B cell (primary cell): ENCODE measurements around the gene PEX10. TPM values are rescaled to one million over a fixed set of nuclear protein-coding genes. Genes with fewer than 3 reads are reported as not detected.

ENCODE experiments used
- ATAC-seq: fragments of 200-7000 bp; cut with Tn5 transposase; one replicate; pipeline ENCODE4 v1.10.0; 2021; ENCODE audit warnings: low read depth, mild to moderate bottlenecking, moderate number of reproducible peaks, moderate library complexity
- CTCF ChIA-PET: fragments of 350-600 bp; sonication (Branson Sonifier 250); formaldehyde crosslinking; loops from one replicate; lab custom pipeline; 2021; ENCODE audit warnings: antibody characterized with exemption, inconsistent platforms; lab: Charles Lee
- POLR2A ChIA-PET: fragments of 350-600 bp; sonication (Branson Sonifier 250); formaldehyde crosslinking; loops from one replicate; lab custom pipeline; 2021; ENCODE audit warnings: antibody characterized with exemption; lab: Charles Lee
- DNase-seq: peaks from one replicate; pipeline ENCODE4 v3.0.0; 2013
- H2AFZ ChIP-seq: 2 replicates; pipeline ENCODE4 v1.6.1; 2012; ENCODE audit warnings: mild to moderate bottlenecking, low read depth, low read length; ENCODE audit not compliant: insufficient read depth, poor library complexity, severe bottlenecking
- H3K27ac ChIP-seq, 2 donors: 1 replicate in 1 of 2; 2 replicates in 1 of 2; pipeline ENCODE4 v1.5.1; 2012 to 2013; ENCODE audit warnings: low read length in 2 of 2, mild to moderate bottlenecking in 2 of 2, moderate library complexity in 1 of 2
- H3K27me3 ChIP-seq, 4 experiments: fragments of 200-600 bp in 1 of 4; sonication (generic) in 1 of 4; replicated peaks in 1 of 4; 1 replicate in 2 of 4; 2 replicates in 2 of 4; pipeline versions ENCODE4 v1.6.1 to v1.7.0; 2013 to 2016; ENCODE audit warnings: low read length in 3 of 4, mild to moderate bottlenecking in 2 of 4, mixed read lengths in 1 of 4, moderate library complexity in 1 of 4; ENCODE audit not compliant: insufficient read depth in 4 of 4, control insufficient read depth in 3 of 4; ENCODE audit errors: control extremely low read depth in 1 of 4
- H3K36me3 ChIP-seq, 2 experiments: replicated peaks in 1 of 2; 1 replicate in 1 of 2; 2 replicates in 1 of 2; pipeline versions ENCODE4 v1.6.1 to v1.7.1; 2013; ENCODE audit warnings: low read length in 1 of 2; ENCODE audit not compliant: insufficient read depth in 2 of 2, control insufficient read depth in 1 of 2; ENCODE audit errors: control extremely low read depth in 1 of 2, extremely low read depth in 1 of 2
- H3K4me1 ChIP-seq, 2 donors: fragments of 200-600 bp in 1 of 2; sonication (generic) in 1 of 2; 1 replicate in 1 of 2; 2 replicates in 1 of 2; pipeline versions ENCODE4 v1.5.1 to v1.6.1; 2013 to 2017; ENCODE audit warnings: low read length in 2 of 2; ENCODE audit not compliant: control insufficient read depth in 2 of 2, insufficient read depth in 2 of 2
- H3K4me2 ChIP-seq: replicated peaks from 2 replicates; pipeline ENCODE3; 2012; ENCODE audit warnings: mild to moderate bottlenecking, low read depth, low read length; ENCODE audit not compliant: poor library complexity, severe bottlenecking
- H3K4me3 ChIP-seq, 5 experiments: fragments of 200-600 bp in 1 of 5; sonication (generic) in 1 of 5; 1 replicate in 3 of 5; 2 replicates in 2 of 5; pipeline versions ENCODE4 v1.5.1 to v1.7.0; 2011 to 2016; ENCODE audit warnings: low read length in 4 of 5, mild to moderate bottlenecking in 4 of 5, low read depth in 2 of 5, control low read depth in 1 of 5, moderate library complexity in 1 of 5; ENCODE audit not compliant: insufficient read depth in 1 of 5; ENCODE audit errors: control extremely low read depth in 1 of 5, extremely low read depth in 1 of 5
- H3K79me2 ChIP-seq: fragments of 200-600 bp; sonication (generic); one replicate; pipeline ENCODE4 v1.6.0; 2016; ENCODE audit warnings: low read length; ENCODE audit not compliant: control insufficient read depth, insufficient read depth
- H3K9ac ChIP-seq: fragments of 200-600 bp; sonication (generic); 2 replicates; pipeline ENCODE4 v1.6.1; 2017; ENCODE audit warnings: mild to moderate bottlenecking, low read length, moderate library complexity
- H3K9me3 ChIP-seq, 3 donors: one replicate each; pipeline versions ENCODE4 v1.6.1 to v1.7.1; 2013; ENCODE audit warnings: low read length in 2 of 3; ENCODE audit not compliant: control insufficient read depth in 2 of 3, insufficient read depth in 1 of 3; ENCODE audit errors: control extremely low read depth in 1 of 3
- H4K20me1 ChIP-seq: 2 replicates; pipeline ENCODE4 v1.6.0; 2012; ENCODE audit warnings: mild to moderate bottlenecking, low read length; ENCODE audit not compliant: insufficient read depth, control insufficient read depth, poor library complexity, severe bottlenecking
- H3K27ac Mint-ChIP-seq: one replicate; pipeline ENCODE4 v1.8.0; 2021; ENCODE audit warnings: mixed read lengths
- H3K27me3 Mint-ChIP-seq: one replicate; pipeline ENCODE4 v1.8.0; 2021; ENCODE audit warnings: mixed read lengths
- H3K4me1 Mint-ChIP-seq: one replicate; pipeline ENCODE4 v1.8.0; 2021; ENCODE audit warnings: mixed read lengths
- H3K4me3 Mint-ChIP-seq: one replicate; pipeline ENCODE4 v1.8.0; 2021; ENCODE audit warnings: mixed read lengths
- H3K9me3 Mint-ChIP-seq: one replicate; pipeline ENCODE4 v1.8.0; 2022; ENCODE audit warnings: mixed read lengths; ENCODE audit not compliant: insufficient read depth
- CTCF ChIP-seq: fragments of 200-600 bp; IDR thresholded peaks from one replicate; pipeline ENCODE4 v1.8.0; 2022; ENCODE audit warnings: antibody characterized with exemption, mild to moderate bottlenecking
- EZH2 ChIP-seq: IDR thresholded peaks from 2 replicates; pipeline ENCODE4 v1.6.1; 2012; ENCODE audit warnings: borderline replicate concordance, low read depth, mild to moderate bottlenecking, moderate library complexity, low read length; ENCODE audit not compliant: insufficient read depth, poor library complexity, severe bottlenecking
- WGBS: methylation state at CpG from one replicate; pipeline ENCODE4 v1.1.5; 2013; ENCODE audit warnings: missing lambda C conversion rate; ENCODE audit not compliant: insufficient coverage; 5-methylcytosine and 5-hydroxymethylcytosine counted together
- intact Hi-C: fragments of 100-400 bp; cut with micrococcal nuclease; formaldehyde crosslinking; loops from one replicate; pipeline ENCODE4 v1.10.0; 2022
- polyA plus RNA-seq: library from polyadenylated mRNA; depleted of rRNA; stranded (reverse); fragments of >200 nt; gene quantifications from 2 replicates; pipeline ENCODE4 v1.2.3, GENCODE V29; 2012
- total RNA-seq, 2 donors: library from RNA; stranded (reverse); fragments of 120-200 nt in 1 of 2; gene quantifications; 1 replicate in 1 of 2; 2 replicates in 1 of 2; pipeline versions ENCODE4 v1.2.3 to v1.2.4, GENCODE V29; 2013 to 2022

The PEX10 gene
- total and polyA plus RNA-seq, 2 donors (not counting 1 experiment from before 2014, with no cell fraction given) = 13.5 to 18.4 TPM

DNA sequence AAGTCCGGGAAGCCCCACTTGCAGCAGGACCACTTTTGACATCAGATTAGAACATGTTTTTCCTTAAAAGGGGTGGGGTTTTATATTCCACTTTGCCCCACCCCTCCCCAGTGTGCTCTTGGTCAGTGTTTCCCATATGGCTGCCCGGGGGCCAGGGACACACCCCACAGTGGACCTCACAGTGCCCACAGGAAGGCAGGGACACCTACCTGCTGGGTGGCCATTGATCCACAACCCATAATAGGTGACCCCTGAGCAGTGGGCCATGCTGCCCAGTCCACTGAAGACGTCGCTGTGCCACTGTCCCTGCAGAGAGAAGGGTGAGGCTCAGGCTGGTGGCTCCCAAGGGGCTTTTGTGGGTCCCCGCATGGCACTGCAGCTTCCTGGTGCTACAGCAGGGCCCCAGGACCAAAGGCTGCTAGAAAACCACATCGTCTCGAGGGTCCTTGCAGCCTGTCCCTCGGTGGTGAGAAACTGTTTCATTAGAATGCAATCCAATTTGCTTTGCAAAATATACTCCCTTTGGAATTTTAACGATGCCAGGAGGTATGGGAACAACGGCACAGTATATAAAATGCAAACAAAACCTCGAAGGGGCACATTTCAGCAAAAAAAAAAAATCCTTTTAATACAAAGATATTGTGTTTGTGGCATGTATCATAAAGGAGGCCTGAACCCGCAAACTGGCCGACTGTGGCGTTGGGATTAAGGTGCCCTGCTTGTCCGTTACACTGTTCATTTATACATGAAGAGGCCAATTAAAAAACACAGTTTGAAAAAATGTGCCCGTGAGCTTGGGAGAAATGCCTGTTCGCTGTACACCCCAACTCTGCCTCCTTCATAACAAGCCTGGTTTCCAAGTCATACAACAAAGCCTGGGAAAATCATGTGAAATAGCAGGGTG lies 37.9 kb downstream of the PEX10 start:
- peak; percentile 24 for ATAC-seq
- intact Hi-C loops = no loop called here
- Histone ChIP-seq H3K27ac (no peak overlapping the region), H4K20me1 (no peaks in the 10 kb centered on the region), H3K4me3 (no peak overlapping the region), H2AFZ (no peak overlapping the region), H3K36me3 (no peaks in the 10 kb centered on the region), H3K4me1 (peaks cover 14 to 26% of the 10 kb centered on the region in 2 donors), H3K9ac (no peak overlapping the region), H3K4me2 (peak overlapping the region; percentile 44), H3K79me2 (no peaks in the 10 kb centered on the region), H3K27me3 (no peaks in the 10 kb centered on the region), H3K9me3 (peaks cover 0 to 10% (median 2%) of the 10 kb centered on the region in 3 donors)
- no peaks in the 10 kb centered on the region for H3K27me3 Mint-ChIP-seq
- peaks cover 17% of the 10 kb centered on the region for H3K4me1 Mint-ChIP-seq
- ChIA-PET CTCF (interaction anchor here (12.5 kb wide), 1 partner anchor 180 kb away, joined by 295 read pairs; the partner anchor contains the start of gene FAAP20), POLR2A (interaction anchor here (0.7 kb wide), 1 partner anchor 76 kb away, joined by 3 read pairs; no protein-coding TSS in a partner anchor)
- TF ChIP-seq CTCF = no peak
- TF ChIP-seq EZH2 = no peak
- 7% methylated on average over 3 of the region's 17 CpGs for WGBS
- H3K27ac Mint-ChIP-seq = no peak overlapping the region
- H3K9me3 Mint-ChIP-seq = no peaks in the 10 kb centered on the region
- no peak overlapping the region for H3K4me3 Mint-ChIP-seq
- DNase-seq = no peak
